Measurements from ENCODE around the gene CHAF1A.

- TF ChIP-seq CTCF (conservative IDR thresholded peaks at IDR 0.05) = no peak
- no peak for TF ChIP-seq ZFX (IDR thresholded peaks at IDR 0.05)
Measured at GRCh38 chr19:4369888-4370260, 32.6 kb upstream of the CHAF1A start.
